HPDE6-E6E7 (cell line): ENCODE data around the gene FAM50B.

Experiments
- DNase-seq: peaks from one replicate; pipeline ENCODE4 v3.0.0; 2011; ENCODE audit warnings: missing footprints; ENCODE audit errors: extremely low spot score

FAM50B gene

GRCh38 chr6:3820563-3820962, 28.6 kb upstream of the FAM50B start:
- no peak for DNase-seq

GRCh38 chr6:3822747-3823445, 26.3 kb upstream of the FAM50B start:
- DNase-seq: no peak

GRCh38 chr6:3823671-3824070, 25.5 kb upstream of the FAM50B start:
- no peak for DNase-seq

- DNase-seq: no peak
Observed at GRCh38 chr6:3825331-3825831, 23.8 kb upstream of the FAM50B start.

GRCh38 chr6:3825851-3826581, 23.2 kb upstream of the FAM50B start:
- peak; percentile 95 for DNase-seq

GRCh38 chr6:3829285-3829684, 19.9 kb upstream of the FAM50B start:
- no peak for DNase-seq

- no peak for DNase-seq
Observed at GRCh38 chr6:3830806-3831205, 18.4 kb upstream of the FAM50B start.

- no peak for DNase-seq
Observed at GRCh38 chr6:3831761-3832530, 17.2 kb upstream of the FAM50B start.

GRCh38 chr6:3835055-3835731, 14.0 kb upstream of the FAM50B start:
- no peak for DNase-seq

GRCh38 chr6:3835785-3836184, 13.4 kb upstream of the FAM50B start:
- DNase-seq: no peak

- no peak for DNase-seq
Observed at GRCh38 chr6:3836566-3836965, 12.6 kb upstream of the FAM50B start.

GRCh38 chr6:3837781-3838180, 11.4 kb upstream of the FAM50B start:
- no peak for DNase-seq

- no peak for DNase-seq
Observed at GRCh38 chr6:3838992-3839867, 9.9 kb upstream of the FAM50B start.

- DNase-seq: no peak
Observed at GRCh38 chr6:3841066-3841454, 8.1 kb upstream of the FAM50B start.

GRCh38 chr6:3841711-3842565, 7.2 kb upstream of the FAM50B start:
- no peak for DNase-seq

GRCh38 chr6:3843379-3844096, 5.6 kb upstream of the FAM50B start:
- DNase-seq: no peak

- no peak for DNase-seq
Observed at GRCh38 chr6:3844097-3844463, 5.1 kb upstream of the FAM50B start.

- no peak for DNase-seq
Observed at GRCh38 chr6:3847521-3847920, 1.7 kb upstream of the FAM50B start.

GRCh38 chr6:3848380-3848779, 793 bp upstream of the FAM50B start:
- no peak for DNase-seq
